Ascending aorta (tissue), 2 donors: ENCODE measurements around the gene POTEF. TPM values are rescaled to one million over a fixed set of nuclear protein-coding genes. Genes with fewer than 3 reads are reported as not detected.
"Not testable (repeated sequence)": the region's sequence is repeated elsewhere in the genome, so short reads cannot be mapped to it uniquely, and the experiment has no call there.

Experiments used
- DNase-seq, 2 donors: peaks; one replicate each; pipeline ENCODE4 v3.0.0-alpha.2; 2019; ENCODE audit warnings: low spot score in 2 of 2
- H3K27ac ChIP-seq, 2 donors: fragments of 200-600 bp; sonication (generic); one replicate each; pipeline ENCODE4 v1.5.1; 2016 to 2017; ENCODE audit warnings: mild to moderate bottlenecking in 1 of 2
- H3K27me3 ChIP-seq: fragments of 200-600 bp; sonication (generic); one replicate; pipeline ENCODE4 v1.5.1; 2017
- H3K36me3 ChIP-seq, 2 donors: fragments of 200-600 bp; sonication (generic); one replicate each; pipeline ENCODE4 v1.5.1; 2016
- H3K4me1 ChIP-seq, 2 donors: fragments of 200-600 bp; sonication (generic); one replicate each; pipeline ENCODE4 v1.5.1; 2016 to 2017; ENCODE audit warnings: mild to moderate bottlenecking in 1 of 2
- H3K4me3 ChIP-seq, 2 donors: fragments of 200-600 bp; sonication (generic); one replicate each; pipeline ENCODE4 v1.5.1; 2016 to 2017; ENCODE audit warnings: mild to moderate bottlenecking in 1 of 2
- H3K9me3 ChIP-seq, 2 donors: fragments of 200-600 bp; sonication (generic); one replicate each; pipeline ENCODE4 v1.5.1; 2016
- intact Hi-C: fragments of 100-400 bp; cut with DNase I; formaldehyde crosslinking; loops from one replicate; pipeline ENCODE4 v1.15.1; 2023
- total RNA-seq: library from RNA; depleted of rRNA; stranded (reverse); fragments of >200 nt; gene quantifications from one replicate; pipeline ENCODE4 v1.1.0, GENCODE V29; 2016

POTEF gene
- total RNA-seq, 1 donor from 2014 or later = not detected

DNA sequence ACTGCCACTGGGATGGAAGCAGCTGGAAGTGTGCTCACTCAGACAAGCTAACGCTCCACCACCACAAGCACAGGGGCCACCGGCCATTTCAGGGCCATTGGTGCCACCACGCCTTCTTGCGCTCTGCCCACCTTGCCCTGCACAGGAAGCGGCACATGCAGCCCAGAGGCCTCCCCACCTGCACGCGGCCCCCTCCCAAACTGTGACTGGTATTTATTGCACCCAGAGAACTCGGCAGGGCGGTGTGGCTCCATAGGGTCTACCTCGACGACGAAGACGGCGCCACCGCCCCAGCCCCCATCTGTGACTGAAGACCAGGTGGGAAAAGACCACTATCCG, 90.8 kb downstream of the POTEF start:
- intact Hi-C loops, H3K36me3 ChIP-seq, H3K4me3 ChIP-seq, H3K4me1 ChIP-seq, H3K9me3 ChIP-seq, H3K27ac ChIP-seq, DNase-seq, H3K27me3 ChIP-seq: not testable (repeated sequence)

DNA sequence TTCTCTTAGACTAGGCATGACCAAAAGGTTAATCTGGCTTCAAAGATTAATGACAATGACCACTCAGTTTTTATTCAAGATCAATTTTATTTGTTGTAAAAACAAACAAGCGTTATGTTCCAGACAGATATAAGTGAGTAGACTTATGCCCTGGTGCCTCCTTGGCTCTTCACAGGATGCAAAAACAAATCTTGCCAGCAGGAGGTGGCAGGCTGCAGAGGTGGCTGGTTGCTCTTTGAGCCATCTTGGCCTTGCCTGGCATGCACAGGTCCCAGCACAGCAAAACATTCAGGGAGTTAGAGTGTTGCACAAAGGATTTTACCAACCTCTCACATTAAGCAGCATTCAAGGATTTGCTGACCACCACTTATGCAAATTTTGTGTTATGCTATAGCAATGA, 103.1 kb downstream of the POTEF start:
- H3K27me3 ChIP-seq, H3K9me3 ChIP-seq, H3K27ac ChIP-seq, H3K4me3 ChIP-seq, H3K36me3 ChIP-seq, H3K4me1 ChIP-seq, DNase-seq, intact Hi-C loops: not testable (repeated sequence)

Other genes with a start within 250 kb of the POTEF start
- not detected for gene RAB6C, start 149.6 kb downstream of the POTEF start, total RNA-seq
- gene CCDC74B, start 15.9 kb upstream of the POTEF start, total RNA-seq = 2.3 TPM
- 185 TPM for gene SMPD4, start 52.4 kb upstream of the POTEF start, total RNA-seq
- 239 TPM for gene MZT2B, start 53.0 kb upstream of the POTEF start, total RNA-seq
- gene TUBA3E, start 69.2 kb upstream of the POTEF start, total RNA-seq = not detected
- 97.9 TPM for gene IMP4, start 213.7 kb upstream of the POTEF start, total RNA-seq
- 21.0 TPM for gene PTPN18, start 226.8 kb upstream of the POTEF start, total RNA-seq